T-helper 1 cell (primary cell): ENCODE results near the gene VPS35L.

Experiments used
- DNase-seq, 5 donors: peaks; one replicate each; pipeline ENCODE4 v3.0.0-alpha.2; 2012 to 2020
- total RNA-seq, 4 donors: gene quantifications; one replicate each; lab custom pipeline; 2026; lab: John Stamatoyannopoulos, UW

The VPS35L gene
- 33.2 to 58.1 (median 49.1) reads per million in 4 donors for total RNA-seq

- peak; percentile 90 to 97 (median 94) for DNase-seq
Measured at GRCh38 chr16:19555186-19555937, at the start of gene VPS35L. TSS of gene VPS35L (plus strand) at chr16:19555703. CDS start at chr16:19555730, 27 bp downstream.

DNA sequence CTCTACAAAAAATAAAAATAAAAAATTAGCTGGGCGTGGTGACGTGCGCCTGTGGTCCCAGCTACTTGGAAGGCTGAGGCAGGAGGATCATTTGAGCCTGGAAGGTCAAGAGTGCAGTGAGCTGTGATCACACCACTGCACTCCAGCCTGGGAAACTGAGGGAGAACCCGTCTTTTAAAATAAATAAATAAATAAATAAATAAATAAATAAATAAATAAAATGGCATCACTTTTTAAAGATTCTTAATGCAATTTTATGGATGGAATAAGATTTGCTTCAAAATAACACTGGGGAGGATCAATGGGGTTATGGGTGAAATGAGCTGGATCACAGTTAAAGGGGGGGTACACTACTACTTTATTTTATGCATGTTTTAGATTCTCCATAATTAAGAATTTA, 48.5 kb upstream of the VPS35L start:
- DNase-seq = no peak

GRCh38 chr16:19507867-19508266, 47.6 kb upstream of the VPS35L start:
- no peak for DNase-seq

- DNase-seq = no peak
Measured at GRCh38 chr16:19512297-19512696, 43.2 kb upstream of the VPS35L start.

- no peak for DNase-seq
Measured at GRCh38 chr16:19513377-19514053, 42.0 kb upstream of the VPS35L start.

DNA sequence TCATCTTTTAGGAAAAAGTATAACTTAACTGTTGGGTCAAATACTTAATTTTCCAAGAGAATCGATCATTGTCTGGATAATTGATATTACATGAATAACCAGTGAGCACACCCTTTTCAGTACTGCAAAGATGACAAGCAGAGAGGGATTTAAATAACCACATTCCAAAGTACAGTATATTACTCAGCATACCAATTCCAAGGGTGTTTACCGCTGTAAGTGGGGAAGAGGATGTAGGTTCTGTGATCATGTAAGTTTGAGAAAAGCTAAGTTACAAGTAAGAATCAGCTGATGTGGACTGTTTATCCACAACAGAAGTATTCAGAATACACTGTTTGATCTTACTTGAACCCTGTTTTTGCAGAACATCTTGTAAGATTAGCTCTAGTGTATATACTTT, 39.7 kb upstream of the VPS35L start:
- no peak for DNase-seq

DNA sequence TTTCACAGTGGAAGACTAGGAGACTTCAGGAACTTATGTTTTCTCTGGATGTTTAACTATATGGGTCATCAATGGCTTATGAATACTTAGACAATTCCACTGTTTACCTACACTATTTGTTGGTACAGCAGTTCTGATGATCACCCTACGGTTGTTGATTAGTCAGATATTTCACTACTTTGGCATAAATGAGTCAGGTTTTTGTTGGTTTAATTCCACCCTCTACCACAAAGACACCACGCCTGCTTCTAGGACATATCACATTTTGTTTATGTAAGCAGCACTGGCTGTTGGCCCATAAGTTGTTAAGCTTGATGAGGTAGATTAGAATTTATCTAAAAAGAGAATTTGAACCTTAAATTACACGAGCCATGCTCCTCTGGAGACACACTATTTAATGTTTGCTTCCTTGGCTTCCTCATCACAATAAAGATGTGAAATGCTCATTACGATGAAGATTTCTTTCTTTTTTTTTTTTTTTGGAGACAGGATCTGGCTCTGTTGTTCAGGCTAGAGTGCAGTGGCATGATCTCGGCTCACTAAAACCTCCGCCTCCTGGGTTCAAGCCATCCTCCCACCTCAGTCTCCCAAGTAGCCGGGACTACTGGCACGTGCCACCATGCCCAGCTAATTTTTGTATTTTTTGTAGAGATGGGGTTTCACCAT, 37.9 kb upstream of the VPS35L start:
- DNase-seq = peak in 1 of 5 donors; percentile 65

DNA sequence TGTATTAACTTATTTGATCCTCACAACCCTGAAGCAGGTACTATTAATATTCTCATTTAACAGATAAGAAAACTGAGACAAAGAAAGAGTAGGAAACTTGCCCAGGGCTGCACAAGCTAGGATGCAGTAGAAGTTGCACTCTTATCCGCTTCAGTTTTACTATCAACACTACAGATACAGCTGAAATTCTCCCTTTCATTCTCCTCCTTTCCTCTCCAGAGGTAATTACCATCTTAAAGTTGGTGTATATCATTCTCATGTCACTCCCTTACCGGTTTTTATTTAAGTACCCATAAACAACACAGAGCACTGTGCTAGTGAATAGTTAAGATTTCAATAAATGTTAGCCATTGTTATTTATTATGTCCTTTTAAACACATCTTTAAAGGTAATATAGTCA, 37.1 kb upstream of the VPS35L start:
- DNase-seq = no peak

DNA sequence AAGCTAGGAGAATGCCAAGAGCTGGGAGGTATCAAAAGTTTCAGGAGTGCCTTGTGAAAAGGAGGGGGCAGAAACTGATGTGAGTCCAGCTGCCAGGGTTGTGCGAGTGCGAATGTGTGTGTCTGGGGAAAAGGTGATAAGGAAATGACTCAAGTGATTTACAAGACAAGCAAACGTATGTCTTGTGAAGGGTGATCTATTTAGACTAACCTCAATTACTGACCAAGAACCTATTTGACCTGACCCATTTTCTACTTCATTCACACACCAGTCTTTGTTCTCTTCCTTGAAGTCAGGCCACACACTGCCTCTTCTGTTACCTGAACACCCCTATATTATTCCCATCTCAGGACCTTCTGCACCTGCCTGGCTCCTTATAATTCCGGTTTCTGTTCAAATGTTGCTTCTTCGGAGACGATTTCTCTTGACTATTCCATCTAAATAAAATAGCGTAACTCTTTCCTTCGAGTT, 34.6 kb upstream of the VPS35L start:
- peak in 1 of 5 donors; percentile 16 for DNase-seq

DNA sequence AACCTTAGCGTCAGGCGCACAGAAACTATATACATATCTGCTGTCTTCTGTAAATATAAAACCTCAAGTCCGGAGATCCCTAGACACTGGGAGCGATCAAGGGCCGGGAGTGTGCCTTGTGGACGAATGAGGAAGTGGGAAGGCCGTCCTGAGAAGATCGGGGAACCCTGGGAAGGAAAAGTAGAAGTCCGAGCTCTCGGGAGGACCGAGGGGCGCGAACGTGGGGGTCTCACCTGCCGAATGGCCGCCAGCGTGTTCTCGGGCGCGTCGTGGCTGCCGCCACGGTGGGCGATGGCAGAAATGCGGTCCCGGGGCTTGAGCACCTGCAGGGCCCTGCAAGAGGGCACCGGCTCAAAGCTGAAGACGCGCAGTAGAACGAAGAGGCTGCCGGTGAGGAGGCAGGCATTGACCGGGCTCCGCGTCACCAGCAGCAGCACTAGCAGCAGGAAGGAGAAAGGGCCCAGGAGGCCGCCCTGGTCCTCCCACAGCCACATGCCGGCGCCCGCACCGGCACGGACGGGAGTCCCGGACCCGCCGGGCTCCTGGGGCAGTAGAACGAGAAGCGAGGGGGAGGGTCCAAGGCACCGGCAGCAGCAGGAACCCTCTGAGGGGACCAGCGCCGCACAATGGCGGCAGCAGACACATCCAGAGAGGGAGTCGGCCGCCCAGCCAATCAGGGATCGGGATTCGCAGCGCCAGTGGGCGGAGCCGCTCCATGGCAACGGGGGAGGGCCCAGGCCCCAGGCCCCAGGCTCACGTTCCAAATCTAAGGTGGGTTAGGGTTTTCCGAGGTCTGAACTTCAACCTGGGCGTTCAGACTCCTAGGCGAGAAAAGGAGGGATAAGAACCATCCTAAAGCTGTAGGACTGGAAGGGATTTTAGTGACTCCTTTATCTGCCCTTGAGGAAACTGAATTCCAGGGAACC, 33.8 kb upstream of the VPS35L start, which contains the start of gene GDE1:
Gene GDE1 (minus strand): TSS at position 628 of the 926 bp plus-strand sequence. CDS start 134 bp downstream, at position 494.
- DNase-seq = peak; percentile 83 to 92 (median 90)

GRCh38 chr16:19522397-19522732, 33.1 kb upstream of the VPS35L start:
- no peak for DNase-seq

GRCh38 chr16:19522760-19523159, 32.7 kb upstream of the VPS35L start:
- DNase-seq = no peak

- no peak for DNase-seq
Measured at GRCh38 chr16:19523184-19523558, 32.3 kb upstream of the VPS35L start.

DNA sequence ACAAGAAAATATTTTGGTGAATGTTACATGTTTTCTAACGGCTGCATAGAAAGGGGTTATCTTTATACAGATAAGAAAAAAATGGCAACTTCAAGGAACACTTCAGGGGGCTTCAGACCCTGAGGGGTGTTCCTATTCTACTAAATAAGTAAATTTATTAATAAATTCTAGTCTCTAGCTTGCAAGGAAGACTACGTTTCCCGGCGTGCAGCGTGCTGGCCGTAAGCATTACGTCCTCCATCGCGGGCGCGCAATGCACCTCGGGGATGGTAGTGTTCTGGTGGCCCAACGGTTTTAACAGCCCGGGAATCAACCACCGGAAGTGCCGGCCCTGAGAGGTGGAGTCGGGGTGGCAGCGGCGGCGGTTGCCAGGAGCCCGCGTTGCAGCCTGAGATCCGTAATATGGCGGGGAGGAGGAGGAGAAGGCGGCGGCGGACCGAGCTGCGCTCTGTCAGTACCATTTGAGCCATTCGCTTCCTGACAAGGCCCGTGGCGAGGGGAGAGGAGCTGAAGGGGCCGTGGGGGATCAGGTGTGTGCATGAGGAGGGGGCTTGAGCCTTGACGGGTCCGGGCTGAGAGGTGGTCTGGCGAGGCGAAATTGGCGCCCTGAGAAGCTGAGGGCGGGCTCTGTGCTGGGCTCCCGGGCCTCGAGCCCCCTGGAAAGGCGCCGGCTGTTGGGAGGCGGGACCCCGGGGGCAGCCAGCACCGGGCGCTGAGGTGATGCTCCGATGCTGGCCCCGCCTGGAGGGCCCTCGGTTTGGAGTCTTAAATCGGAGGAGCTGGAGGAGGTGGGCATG, 31.7 kb upstream of the VPS35L start, which contains the start of gene CCP110:
Gene CCP110 (plus strand): TSS at position 384 of the 797 bp plus-strand sequence. CDS start 3,940 bp downstream, outside the sequence.
- peak; percentile 86 to 95 (median 93) for DNase-seq

DNA sequence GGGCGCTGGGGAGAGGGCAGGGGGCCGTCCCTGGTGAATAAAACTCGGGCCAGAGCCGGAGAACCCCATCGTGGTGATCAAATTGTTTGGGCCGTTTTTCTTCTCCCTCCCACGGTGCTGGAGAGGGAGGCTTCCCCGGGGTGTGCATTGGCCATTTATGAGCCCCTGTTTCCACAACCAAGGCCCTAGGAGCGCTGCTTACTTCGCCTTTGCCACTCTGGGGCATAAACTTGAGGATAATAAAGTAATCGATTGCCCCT, 31.2 kb upstream of the VPS35L start:
- DNase-seq = no peak

- peak in 1 of 5 donors; percentile 4 for DNase-seq
Measured at GRCh38 chr16:19524616-19525384, 30.7 kb upstream of the VPS35L start.

GRCh38 chr16:19525385-19525723, 30.1 kb upstream of the VPS35L start:
- no peak for DNase-seq

- no peak for DNase-seq
Measured at GRCh38 chr16:19527161-19527560, 28.3 kb upstream of the VPS35L start.

DNA sequence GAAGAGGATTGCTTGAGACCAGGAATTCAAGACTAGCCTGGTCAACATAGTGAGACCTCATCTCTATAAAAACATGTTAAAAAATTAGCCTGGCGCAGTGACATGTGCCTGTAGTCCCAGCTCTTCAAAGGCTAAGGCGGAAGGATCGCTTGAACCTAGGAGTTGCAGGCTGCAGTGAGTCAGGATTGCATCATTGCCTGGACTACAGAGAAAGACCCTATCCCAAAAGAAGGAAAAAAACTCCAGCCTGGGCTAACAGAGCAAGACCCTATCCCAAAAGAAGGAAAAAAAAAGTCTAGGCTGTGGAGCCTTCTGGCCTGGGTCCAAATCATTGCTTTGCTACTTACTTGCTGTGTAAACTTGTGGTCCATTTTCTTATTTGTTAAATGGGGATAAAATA, 26.8 kb upstream of the VPS35L start:
- no peak for DNase-seq

DNA sequence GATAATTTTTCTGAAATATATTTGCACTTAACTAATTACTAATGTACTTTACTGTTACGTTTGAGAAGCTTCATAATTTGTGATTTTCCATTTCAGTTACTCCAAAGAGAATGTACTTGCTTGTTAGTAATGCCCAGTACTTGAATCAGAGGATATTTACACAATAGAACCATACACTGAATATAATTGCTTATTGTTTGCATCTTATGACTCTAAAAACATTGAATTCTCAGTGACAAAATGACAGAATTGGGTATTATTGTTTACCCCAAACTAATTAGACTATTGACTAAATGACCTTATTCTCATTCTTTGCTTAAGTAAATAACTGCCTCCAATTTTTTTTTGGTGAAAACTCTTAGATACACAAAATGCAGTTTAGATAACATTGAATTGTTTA, 22.9 kb upstream of the VPS35L start:
- DNase-seq = no peak
